ENCODE measurements around the gene ZNF444. TPM values are rescaled to one million over a fixed set of nuclear protein-coding genes. Genes with fewer than 3 reads are reported as not detected.
A peak's percentile ranks its signal among the peaks of the same experiment; 100 is the strongest.

Gene ZNF444
- total RNA-seq, 1 donor, result 14.2 TPM

DNA sequence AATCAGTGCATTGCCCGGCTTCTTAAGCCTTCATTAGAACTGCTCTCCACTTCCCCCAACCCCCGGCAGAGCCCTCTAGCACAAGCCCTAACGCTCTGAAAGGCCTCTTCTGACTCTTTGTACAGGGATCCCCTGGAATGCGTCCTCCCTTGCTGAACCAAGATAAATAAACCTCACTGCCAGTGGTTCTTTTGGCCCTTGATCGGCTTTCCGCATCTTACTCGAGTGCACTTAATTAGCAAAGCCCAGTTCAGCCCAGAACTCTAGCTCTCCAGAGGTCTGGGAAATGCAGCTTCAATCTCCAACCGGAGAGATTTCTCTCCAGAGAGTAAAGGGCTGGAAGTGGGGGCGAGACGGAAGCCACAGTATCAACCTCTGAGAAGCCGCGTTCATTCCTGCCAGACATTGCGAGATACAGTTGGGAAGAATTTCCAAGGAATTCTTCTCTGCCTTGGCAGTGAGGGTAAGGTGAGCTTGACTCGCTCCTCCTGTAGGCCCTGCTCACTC is 8.7 kb upstream of the ZNF444 start:
- TF ChIP-seq, protein P1, sequence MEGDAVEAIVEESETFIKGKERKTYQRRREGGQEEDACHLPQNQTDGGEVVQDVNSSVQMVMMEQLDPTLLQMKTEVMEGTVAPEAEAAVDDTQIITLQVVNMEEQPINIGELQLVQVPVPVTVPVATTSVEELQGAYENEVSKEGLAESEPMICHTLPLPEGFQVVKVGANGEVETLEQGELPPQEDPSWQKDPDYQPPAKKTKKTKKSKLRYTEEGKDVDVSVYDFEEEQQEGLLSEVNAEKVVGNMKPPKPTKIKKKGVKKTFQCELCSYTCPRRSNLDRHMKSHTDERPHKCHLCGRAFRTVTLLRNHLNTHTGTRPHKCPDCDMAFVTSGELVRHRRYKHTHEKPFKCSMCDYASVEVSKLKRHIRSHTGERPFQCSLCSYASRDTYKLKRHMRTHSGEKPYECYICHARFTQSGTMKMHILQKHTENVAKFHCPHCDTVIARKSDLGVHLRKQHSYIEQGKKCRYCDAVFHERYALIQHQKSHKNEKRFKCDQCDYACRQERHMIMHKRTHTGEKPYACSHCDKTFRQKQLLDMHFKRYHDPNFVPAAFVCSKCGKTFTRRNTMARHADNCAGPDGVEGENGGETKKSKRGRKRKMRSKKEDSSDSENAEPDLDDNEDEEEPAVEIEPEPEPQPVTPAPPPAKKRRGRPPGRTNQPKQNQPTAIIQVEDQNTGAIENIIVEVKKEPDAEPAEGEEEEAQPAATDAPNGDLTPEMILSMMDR (IDR thresholded peaks at IDR 0.05; ENCODE audit: insufficient read depth, low read depth, low read length), result no peak
- DNase-seq (ENCODE audit: low read depth), result peak; percentile 53
- no peak overlapping the region for H3K4me3 ChIP-seq (ENCODE audit: low read depth, low read length)

DNA sequence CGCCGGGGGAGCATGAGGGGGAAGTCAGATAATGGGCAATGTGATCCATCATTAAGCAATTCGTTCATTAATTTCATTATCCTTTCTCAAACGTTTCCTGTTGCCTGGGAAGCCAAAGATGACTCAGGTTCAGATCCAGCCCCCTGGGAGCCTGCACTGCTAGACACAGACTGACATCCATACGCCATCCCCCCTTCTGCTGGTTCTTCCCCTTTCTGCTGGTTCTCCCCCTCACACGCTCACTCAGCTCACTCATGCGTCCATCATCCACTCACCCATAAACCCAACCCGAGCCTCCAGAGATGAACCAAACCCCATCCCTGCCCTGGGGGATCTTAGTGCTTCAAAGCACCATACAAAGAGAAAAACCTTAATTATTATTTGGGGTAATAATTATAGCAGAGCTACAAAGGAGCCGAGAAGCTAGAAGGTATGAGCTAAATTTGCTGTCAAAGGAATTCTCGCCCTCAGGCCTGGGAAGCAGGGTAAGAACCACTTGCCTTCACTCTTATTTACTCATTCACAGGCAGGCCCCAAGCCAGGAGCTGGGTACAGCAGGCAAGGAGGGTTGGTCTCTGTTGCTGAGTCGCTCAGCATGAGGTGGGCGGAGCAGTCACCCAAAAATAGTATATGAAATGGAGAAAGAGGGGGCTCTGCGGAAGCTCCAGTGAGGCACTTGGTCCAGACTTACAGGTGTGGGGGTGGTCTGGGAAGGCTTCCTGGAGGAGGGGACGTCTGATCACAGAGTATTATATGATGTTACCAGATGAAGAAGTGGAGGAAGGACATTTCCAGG is 7.0 kb upstream of the ZNF444 start:
- H3K4me3 ChIP-seq (ENCODE audit: low read depth, low read length), result no peak overlapping the region
- DNase-seq (ENCODE audit: low read depth), result no peak
- TF ChIP-seq, protein P1 (IDR thresholded peaks at IDR 0.05; ENCODE audit: insufficient read depth, low read depth, low read length), result no peak

DNA sequence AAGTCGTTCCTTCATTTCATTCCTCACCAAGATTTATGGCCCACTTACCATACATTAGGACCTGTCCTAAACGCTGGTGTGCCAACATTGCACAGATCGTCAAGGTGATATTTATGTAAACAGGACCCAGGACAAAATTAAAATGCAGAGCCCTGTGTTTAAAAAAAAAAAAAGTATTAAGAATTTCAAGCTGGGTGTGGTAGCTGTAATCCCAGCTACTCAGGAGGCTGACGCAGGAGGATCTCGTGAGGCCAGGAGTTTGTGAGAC is 6.5 kb upstream of the ZNF444 start:
- no peak for DNase-seq (ENCODE audit: low read depth)
- no peak overlapping the region for H3K4me3 ChIP-seq (ENCODE audit: low read depth, low read length)
- TF ChIP-seq, protein P1 (IDR thresholded peaks at IDR 0.05; ENCODE audit: insufficient read depth, low read depth, low read length), result no peak

DNA sequence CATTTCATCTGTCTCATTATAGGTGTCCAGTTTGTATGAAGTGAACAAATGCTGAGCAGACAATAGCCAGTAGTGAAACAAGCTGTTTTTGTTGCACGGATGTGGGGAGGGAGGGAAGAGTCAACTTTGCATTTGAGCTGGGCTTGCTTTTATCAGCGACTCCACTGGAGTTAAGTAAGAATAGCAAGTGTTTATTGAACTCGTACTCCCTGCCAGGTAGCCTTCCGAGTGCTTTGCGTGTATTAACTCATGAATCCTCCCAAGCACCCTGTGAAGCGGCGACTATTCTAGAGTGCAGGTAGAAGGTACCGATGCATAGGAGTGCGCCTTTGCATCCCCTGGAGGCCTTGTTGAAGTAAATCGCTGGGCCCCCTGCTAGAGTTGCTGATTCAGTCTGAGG is 4.7 kb upstream of the ZNF444 start:
- no peak for DNase-seq (ENCODE audit: low read depth)
- TF ChIP-seq, protein P1 (IDR thresholded peaks at IDR 0.05; ENCODE audit: insufficient read depth, low read depth, low read length), result no peak
- no peak overlapping the region for H3K4me3 ChIP-seq (ENCODE audit: low read depth, low read length)

DNA sequence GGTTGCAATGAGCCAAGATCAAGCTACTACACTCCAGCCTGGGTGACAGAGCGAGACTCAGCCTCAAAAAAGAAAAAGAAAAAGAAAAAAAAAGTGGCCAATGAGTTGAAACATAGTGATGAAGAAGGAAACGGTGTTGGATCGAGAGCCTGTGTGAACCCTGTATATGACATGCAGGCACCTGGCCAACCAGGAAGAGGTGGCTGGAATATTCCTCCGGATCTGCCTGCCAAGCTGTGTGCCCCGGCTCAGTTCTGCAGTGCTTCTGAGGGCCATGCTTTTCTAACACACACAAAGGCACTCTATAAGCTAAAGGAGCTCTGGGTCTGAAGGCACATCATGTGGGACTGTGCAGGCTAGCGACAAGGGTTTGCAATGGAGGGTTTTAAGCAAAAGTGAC is 3.7 kb upstream of the ZNF444 start:
- no peak overlapping the region for H3K4me3 ChIP-seq (ENCODE audit: low read depth, low read length)
- TF ChIP-seq, protein P1 (IDR thresholded peaks at IDR 0.05; ENCODE audit: insufficient read depth, low read depth, low read length), result no peak
- no peak for DNase-seq (ENCODE audit: low read depth)

DNA sequence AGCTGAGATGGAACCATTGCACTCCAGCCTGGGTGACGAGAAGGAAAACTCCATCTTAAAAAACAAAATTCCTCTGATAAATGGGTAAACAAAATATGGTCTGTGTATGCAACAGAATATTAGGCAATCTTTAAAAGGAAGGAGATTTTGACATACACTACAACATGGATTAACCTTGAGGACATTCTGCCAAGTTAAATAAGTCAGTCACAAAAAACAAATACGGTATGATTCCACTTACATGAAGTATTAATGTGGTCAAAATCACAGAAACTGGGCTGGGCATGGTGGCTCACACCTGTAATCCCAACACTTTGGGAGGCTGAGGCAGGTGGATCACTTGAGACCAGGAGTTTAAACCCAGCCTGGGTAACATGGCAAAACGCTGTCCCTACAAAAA is 3.0 kb upstream of the ZNF444 start:
- DNase-seq (ENCODE audit: low read depth), result peak; percentile 62

More for the DNA sequence above, 3.0 kb upstream of the ZNF444 start:
- no peak overlapping the region for H3K4me3 ChIP-seq (ENCODE audit: low read depth, low read length)
- TF ChIP-seq, protein P1 (IDR thresholded peaks at IDR 0.05; ENCODE audit: insufficient read depth, low read depth, low read length), result no peak

Data from fibroblast of villous mesenchyme (primary cell).